LoVo (cell line): ENCODE data around the gene IRS2.
"Not testable (repeated sequence)": the region's sequence is repeated elsewhere in the genome, so short reads cannot be mapped to it uniquely, and the experiment has no call there.

Experiments used
- DNase-seq: peaks from one replicate; pipeline ENCODE4 v3.0.0-alpha.2; 2016; ENCODE audit warnings: low spot score

Gene IRS2, protein sequence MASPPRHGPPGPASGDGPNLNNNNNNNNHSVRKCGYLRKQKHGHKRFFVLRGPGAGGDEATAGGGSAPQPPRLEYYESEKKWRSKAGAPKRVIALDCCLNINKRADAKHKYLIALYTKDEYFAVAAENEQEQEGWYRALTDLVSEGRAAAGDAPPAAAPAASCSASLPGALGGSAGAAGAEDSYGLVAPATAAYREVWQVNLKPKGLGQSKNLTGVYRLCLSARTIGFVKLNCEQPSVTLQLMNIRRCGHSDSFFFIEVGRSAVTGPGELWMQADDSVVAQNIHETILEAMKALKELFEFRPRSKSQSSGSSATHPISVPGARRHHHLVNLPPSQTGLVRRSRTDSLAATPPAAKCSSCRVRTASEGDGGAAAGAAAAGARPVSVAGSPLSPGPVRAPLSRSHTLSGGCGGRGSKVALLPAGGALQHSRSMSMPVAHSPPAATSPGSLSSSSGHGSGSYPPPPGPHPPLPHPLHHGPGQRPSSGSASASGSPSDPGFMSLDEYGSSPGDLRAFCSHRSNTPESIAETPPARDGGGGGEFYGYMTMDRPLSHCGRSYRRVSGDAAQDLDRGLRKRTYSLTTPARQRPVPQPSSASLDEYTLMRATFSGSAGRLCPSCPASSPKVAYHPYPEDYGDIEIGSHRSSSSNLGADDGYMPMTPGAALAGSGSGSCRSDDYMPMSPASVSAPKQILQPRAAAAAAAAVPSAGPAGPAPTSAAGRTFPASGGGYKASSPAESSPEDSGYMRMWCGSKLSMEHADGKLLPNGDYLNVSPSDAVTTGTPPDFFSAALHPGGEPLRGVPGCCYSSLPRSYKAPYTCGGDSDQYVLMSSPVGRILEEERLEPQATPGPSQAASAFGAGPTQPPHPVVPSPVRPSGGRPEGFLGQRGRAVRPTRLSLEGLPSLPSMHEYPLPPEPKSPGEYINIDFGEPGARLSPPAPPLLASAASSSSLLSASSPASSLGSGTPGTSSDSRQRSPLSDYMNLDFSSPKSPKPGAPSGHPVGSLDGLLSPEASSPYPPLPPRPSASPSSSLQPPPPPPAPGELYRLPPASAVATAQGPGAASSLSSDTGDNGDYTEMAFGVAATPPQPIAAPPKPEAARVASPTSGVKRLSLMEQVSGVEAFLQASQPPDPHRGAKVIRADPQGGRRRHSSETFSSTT (N-terminal part only)

GRCh38 chr13:109786457-109787134 lies at the start of gene IRS2:
TSS of gene IRS2 (minus strand) at chr13:109786583. CDS start at chr13:109786053, 530 bp downstream.
- peak; percentile 94 for DNase-seq

- DNase-seq = no peak
Observed at GRCh38 chr13:109834973-109835720, 48.8 kb upstream of the IRS2 start.

DNA sequence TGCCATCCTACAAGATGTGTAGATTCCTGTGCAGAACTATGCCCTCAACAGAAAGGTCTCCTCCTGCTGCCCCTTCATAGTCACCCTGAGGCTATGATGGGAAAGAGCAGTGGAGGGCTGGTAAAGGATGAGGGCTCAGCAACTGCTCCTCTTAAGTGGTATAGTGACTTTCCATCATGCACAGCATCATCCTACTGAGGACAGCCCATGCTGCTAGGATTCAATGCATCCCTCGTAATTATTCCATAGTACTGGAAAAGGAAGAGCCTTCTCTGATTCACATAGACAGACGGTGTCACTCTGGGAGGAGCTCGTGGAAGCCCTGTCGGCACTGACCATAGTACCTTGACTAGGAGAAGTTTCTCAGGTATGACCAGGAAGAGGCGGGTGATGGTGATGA lies 47.6 kb upstream of the IRS2 start:
- DNase-seq = no peak

DNA sequence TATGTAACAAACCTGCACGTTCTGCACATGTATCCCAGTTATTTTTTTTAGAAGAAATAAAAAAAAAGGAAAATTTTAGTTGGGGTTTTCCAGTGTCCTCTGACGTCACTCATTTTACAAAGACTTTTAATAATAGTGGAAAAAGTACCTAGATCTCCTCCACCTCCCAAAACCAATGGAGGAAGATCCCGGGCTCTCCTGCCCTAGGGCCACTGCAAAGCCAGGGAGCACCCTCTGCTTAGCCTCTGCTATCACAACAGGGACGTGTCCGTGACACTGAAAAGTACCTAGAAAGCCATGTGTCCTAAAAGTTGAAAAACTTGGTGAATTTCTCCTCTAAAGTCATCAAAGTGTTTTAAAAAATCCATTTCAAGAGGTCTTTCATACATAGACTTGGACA lies 46.7 kb upstream of the IRS2 start:
- DNase-seq = no peak

- not testable (repeated sequence) for DNase-seq
Observed at GRCh38 chr13:109828591-109829316, 42.4 kb upstream of the IRS2 start.

DNA sequence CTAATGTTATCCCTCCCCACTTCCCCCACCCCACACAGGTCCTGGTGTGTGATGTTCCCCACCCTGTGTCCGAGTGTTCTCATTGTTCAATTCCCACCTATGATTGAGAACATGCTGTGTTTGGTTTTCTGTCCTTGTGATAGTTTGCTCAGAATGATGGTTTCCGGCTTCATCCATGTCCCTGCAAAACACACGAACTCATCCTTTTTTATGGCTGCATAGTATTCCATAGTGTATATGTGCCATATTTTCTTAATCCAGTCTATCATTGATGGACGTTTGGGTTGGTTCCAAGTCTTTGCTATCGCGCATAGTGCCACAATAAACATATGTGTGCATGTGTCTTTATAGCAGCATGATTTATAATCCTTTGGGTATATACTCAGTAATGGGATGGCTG lies 36.8 kb upstream of the IRS2 start:
- DNase-seq = not testable (repeated sequence)

GRCh38 chr13:109821103-109821502 lies 34.7 kb upstream of the IRS2 start:
- DNase-seq = no peak

- no peak for DNase-seq
Observed at GRCh38 chr13:109819874-109820273, 33.5 kb upstream of the IRS2 start.

DNA sequence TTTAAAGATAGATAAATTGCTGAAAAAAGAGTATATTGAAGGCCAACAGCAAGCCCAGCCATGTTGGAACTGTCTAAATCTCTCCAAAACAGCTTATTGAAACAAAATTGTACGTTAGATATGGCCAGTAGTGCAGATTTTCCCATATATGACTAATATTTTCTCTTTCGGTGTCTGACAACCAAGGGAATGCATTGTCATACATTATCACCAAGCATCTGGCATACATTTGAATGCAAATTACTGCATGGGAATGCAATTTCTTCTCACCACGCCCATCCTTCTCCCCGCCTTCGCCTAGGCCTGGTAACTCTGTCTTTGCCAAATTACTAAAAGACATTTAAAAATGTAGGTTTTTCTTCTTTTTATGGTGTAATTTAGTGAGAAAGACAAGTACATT lies 32.5 kb upstream of the IRS2 start:
- DNase-seq = no peak

GRCh38 chr13:109817591-109818535 lies 31.5 kb upstream of the IRS2 start:
- DNase-seq = no peak

DNA sequence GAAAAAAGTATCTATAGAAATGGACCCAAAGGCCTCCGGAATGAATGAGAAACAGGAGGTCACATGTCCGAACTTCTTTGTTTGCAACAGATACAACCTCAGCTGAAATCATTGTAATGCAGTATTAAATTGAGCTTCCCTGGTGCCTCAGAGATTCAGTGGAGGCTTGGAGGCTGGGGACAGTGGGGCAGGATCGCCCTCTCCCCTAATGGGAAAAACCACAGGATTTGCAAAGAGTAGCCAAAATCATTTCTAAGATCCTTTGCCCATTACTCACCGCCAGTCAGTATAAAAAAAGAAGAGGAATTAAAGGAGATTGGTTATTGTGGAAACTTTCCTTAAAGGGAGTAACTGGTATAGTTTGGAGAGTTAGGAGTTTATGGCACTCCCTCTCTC lies 30.4 kb upstream of the IRS2 start:
- no peak for DNase-seq

DNA sequence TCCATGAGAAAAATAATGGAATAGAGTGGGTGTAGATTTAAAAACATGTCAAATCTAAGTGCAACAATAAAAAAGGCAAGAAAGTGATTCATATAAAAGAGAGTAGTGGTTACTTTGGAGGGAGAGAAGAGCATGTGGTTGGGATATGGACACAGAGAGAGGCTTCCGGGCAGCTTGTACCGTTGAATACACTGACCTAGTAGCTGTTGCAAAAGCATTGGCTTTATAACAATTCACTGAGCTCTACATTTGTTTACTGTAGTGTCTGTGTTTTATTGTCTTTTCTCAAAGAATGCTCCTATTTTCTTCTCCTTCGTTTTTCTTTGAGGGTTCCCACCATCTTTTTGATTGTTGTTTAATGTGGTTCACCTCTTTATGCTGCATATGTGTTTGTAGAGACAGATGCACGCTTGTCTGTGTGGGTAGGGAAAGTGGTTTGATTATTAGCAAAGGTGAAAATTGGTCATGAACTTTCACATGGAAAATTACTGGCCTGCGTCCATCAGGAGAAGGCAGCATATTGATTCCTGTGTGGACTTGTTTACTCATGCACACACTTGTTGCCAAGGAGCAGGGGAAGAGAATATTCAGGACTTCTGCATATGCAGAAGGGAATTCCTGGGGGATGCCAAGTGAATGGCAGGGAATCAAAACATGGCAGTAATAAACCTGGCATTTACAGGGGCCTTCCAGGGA lies 29.9 kb upstream of the IRS2 start:
- DNase-seq = no peak

DNA sequence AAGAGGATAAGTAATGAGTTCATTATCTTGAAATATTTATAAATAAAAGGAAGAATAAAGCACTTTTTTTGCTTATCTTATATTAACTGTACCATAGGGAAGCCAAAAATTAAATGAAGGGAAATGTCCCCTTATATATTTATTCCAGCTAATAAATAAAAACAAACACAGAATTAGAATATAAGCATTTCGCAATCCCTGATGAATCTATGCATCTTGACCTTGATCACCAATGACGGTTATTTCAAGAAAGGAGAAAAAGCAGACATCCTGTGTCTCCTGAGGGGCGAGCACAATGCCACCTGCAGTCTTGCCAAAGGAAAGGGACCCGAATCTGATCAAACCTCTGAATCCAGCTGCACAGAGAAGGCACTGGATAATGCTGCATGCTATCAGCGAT lies 29.3 kb upstream of the IRS2 start:
- no peak for DNase-seq

- DNase-seq = no peak
Observed at GRCh38 chr13:109813663-109814062, 27.3 kb upstream of the IRS2 start.

DNA sequence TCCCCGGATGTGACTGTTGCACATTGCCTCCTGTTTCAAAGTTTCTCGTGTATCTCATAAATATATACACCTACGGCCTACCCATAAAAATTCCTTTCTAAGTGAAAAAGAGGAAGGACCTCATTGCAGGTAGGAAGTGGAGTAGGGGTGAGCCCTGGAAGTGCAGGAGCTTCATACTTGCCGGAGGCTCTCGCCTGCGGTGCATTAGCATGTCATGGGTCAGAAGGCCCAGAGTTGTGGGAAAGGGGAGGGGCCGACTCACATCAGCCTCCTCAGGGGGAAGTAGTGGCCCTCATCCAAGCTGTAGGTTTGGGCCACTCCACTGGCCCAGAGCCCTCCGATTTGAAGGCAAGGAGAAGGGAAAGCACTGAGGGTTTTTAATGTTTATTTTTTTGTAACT lies 26.0 kb upstream of the IRS2 start:
- no peak for DNase-seq

DNA sequence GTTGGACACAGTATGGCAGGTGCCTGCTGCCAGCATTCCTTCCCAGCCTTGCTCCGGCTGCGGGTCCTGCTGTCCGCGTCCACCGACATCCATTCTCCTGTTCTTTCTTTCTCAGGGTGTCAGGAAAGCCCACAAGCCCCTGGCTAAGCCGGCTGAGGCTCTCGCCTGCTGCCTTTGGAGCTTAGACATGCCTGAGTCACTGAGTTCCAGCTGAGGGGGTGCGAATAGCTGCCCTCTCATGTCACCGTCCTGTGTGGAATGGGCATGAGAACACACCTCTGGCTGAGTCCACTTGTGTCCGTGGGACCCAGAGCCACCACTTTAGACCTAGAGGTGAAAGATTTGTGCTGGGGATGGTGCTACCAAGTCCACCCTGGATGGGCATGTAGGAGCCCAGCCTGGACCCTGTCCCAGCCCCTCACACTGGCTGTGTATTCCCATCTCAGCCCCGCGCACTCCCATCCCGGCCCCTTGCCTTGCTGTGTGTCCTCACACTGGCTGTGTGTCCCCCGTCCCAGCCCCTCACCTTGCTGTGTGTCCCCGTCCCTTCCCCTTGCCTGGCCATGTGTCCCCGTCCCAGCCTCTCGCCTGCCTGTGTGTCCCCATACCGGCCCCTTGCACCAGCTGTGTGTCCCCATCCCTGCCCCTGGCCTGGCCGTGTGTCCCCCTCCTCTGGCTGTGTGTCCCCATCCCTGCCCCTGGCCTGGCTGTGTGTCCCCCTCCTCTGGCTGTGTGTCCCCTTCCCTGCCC lies 24.6 kb upstream of the IRS2 start:
- no peak for DNase-seq

DNA sequence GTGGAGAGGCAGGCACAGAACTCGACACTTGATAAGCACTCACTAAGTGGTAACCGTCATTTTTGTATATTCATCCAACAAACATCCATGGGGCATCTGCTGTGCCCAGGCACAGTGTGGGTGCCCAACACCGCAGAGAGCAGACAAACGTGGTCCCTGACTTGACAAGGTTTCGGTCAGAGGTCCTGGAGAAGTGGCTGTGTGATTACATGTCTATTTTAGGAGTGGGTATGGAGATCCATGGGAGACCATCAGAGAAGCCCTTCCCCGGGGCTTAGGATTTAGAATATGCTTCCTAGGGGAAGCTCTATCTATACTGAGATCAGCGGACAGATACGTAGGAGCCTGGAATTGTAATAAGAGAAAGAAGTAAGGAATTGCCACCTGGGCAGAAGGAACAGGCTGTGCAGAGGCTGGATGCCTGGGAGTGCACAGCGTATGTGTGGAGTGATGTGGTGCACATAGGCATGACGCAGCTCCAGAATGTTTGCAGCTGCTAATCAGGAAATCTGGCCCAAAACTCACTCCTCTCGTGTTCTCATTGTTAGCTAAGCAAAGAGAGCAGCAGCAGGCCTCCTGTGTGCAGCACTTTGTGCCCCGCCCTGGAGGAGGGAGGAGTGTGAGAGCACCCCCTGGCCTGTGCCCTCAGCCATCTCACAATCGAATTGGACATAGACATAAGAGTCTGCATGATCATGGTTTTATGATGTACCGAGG lies 23.0 kb upstream of the IRS2 start:
- DNase-seq = no peak
